Mesothelial cell of epicardium (in vitro differentiated cells): ENCODE measurements around the gene CD63. TPM values are rescaled to one million over a fixed set of nuclear protein-coding genes. Genes with fewer than 3 reads are reported as not detected.

ENCODE experiments used
- DNase-seq, 2 experiments: peaks; one replicate each; pipeline ENCODE4 v3.0.0; 2021; ENCODE audit warnings: low spot score in 2 of 2; ENCODE audit not compliant: unreplicated experiment in 2 of 2
- H3K27ac Mint-ChIP-seq: 2 replicates; pipeline ENCODE4 v1.8.0; 2021; ENCODE audit warnings: mixed read lengths
- H3K27me3 Mint-ChIP-seq: 2 replicates; pipeline ENCODE4 v1.8.0; 2021; ENCODE audit warnings: low read depth, mixed read lengths
- H3K36me3 Mint-ChIP-seq: 2 replicates; pipeline ENCODE4 v1.8.0; 2021; ENCODE audit warnings: mixed read lengths
- H3K4me1 Mint-ChIP-seq: 2 replicates; pipeline ENCODE4 v1.8.0; 2021; ENCODE audit warnings: mixed read lengths
- H3K4me3 Mint-ChIP-seq: 2 replicates; pipeline ENCODE4 v1.8.0; 2021; ENCODE audit warnings: mild to moderate bottlenecking, moderate library complexity, mixed read lengths
- H3K9me3 Mint-ChIP-seq: 2 replicates; pipeline ENCODE4 v1.8.0; 2021; ENCODE audit warnings: mixed read lengths
- CTCF ChIP-seq: fragments of 200-600 bp; sonication (generic); IDR thresholded peaks from one replicate; pipeline ENCODE4 v1.5.0; 2021; ENCODE audit warnings: antibody characterized with exemption; ENCODE audit not compliant: unreplicated experiment
- total RNA-seq: library from RNA; stranded (reverse); gene quantifications from 3 replicates; pipeline ENCODE4 v1.2.1, GENCODE V29; 2021

Gene CD63
- total RNA-seq: 429 to 438 TPM (median 438 TPM) in 3 replicates

GRCh38 chr12:55728939-55729818 lies at the start of gene CD63:
CD63 (minus strand) TSS chr12:55729009; CDS start chr12:55728341, 668 bp downstream.
- peak; percentile 64 to 80 for DNase-seq
- Mint-ChIP-seq H3K36me3 (peaks cover 9% of the 10 kb centered on the region), H3K9me3 (no peaks in the 10 kb centered on the region)

GRCh38 chr12:55777856-55778255 lies 49.0 kb upstream of the CD63 start:
- DNase-seq: no peak
- peaks cover 22% of the 10 kb centered on the region for H3K36me3 Mint-ChIP-seq
- H3K4me3 Mint-ChIP-seq: no peak overlapping the region
- H3K27ac Mint-ChIP-seq: no peak overlapping the region
- H3K4me1 Mint-ChIP-seq: no peaks in the 10 kb centered on the region
- TF ChIP-seq CTCF: no peak
- no peaks in the 10 kb centered on the region for H3K27me3 Mint-ChIP-seq
- H3K9me3 Mint-ChIP-seq: no peaks in the 10 kb centered on the region

More at GRCh38 chr12:55728939-55729818, at the start of gene CD63:
- Mint-ChIP-seq H3K4me3 (peak within 1 kb of the TSS; percentile 80), H3K27ac (peak within 1 kb of the TSS; percentile 95), H3K27me3 (no peaks in the 10 kb centered on the region), H3K4me1 (peaks cover 31% of the 10 kb centered on the region)
- TF ChIP-seq CTCF: no peak

- no peaks in the 10 kb centered on the region for H3K9me3 Mint-ChIP-seq
- H3K4me3 Mint-ChIP-seq: no peak overlapping the region
- no peaks in the 10 kb centered on the region for H3K27me3 Mint-ChIP-seq
- H3K27ac Mint-ChIP-seq: no peak overlapping the region
- H3K36me3 Mint-ChIP-seq: peaks cover 29% of the 10 kb centered on the region
- H3K4me1 Mint-ChIP-seq: no peaks in the 10 kb centered on the region
- no peak for DNase-seq
- no peak for TF ChIP-seq CTCF
Observed at GRCh38 chr12:55771736-55772135, 42.9 kb upstream of the CD63 start.

- Mint-ChIP-seq H3K27ac (no peak overlapping the region), H3K9me3 (no peaks in the 10 kb centered on the region), H3K4me3 (no peak overlapping the region), H3K27me3 (no peaks in the 10 kb centered on the region), H3K36me3 (peaks cover 33% of the 10 kb centered on the region), H3K4me1 (peaks cover 3% of the 10 kb centered on the region)
- no peak for DNase-seq
- no peak for TF ChIP-seq CTCF
Observed at GRCh38 chr12:55767156-55767555, 38.3 kb upstream of the CD63 start.

GRCh38 chr12:55765736-55766290 lies 37.0 kb upstream of the CD63 start:
- H3K9me3 Mint-ChIP-seq: no peaks in the 10 kb centered on the region
- peaks cover 32% of the 10 kb centered on the region for H3K36me3 Mint-ChIP-seq
- H3K27me3 Mint-ChIP-seq: no peaks in the 10 kb centered on the region
- TF ChIP-seq CTCF: no peak
- no peak overlapping the region for H3K4me3 Mint-ChIP-seq
- H3K27ac Mint-ChIP-seq: no peak overlapping the region
- peaks cover 3% of the 10 kb centered on the region for H3K4me1 Mint-ChIP-seq
- no peak for DNase-seq
